Measurements from ENCODE around the gene AMT.
A peak's percentile ranks its signal among the peaks of the same experiment; 100 is the strongest.
"Not testable (repeated sequence)": the region's sequence is repeated elsewhere in the genome, so short reads cannot be mapped to it uniquely, and the experiment has no call there.

Gene AMT

DNA sequence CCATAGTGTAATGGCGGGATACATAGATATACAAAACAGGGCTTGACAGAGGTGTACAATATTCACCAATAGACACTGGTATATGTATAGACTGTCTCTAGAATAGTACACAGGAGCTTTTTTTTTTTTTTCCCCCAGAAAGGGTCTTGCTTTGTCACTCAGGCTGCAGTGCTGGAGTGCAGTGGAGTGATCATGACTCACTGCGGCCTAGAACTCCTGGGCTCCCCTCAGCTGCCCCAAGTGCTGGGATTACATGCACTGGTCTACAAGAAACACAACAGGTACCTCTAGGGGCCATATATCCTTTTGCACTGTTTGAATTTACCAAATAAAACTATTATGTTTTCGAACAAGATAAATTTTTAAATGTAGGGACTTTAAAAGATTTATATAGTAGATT lies 22.8 kb downstream of the AMT start:
- Histone ChIP-seq H3K36me3 (ENCODE audit: control insufficient read depth, insufficient read depth, low read length) (no peaks in the 10 kb centered on the region), H3K27ac (no peak overlapping the region), H3K9me3 (ENCODE audit: control insufficient read depth, low read length) (no peaks in the 10 kb centered on the region), H3K4me3 (ENCODE audit: low read depth, low read length) (no peak overlapping the region), H3K4me2 (ENCODE audit: low read length) (no peak overlapping the region), H2AFZ (no peak overlapping the region), H3K27me3 (ENCODE audit: control insufficient read depth, insufficient read depth, low read length) (no peaks in the 10 kb centered on the region), H3K4me1 (peaks cover 12% of the 10 kb centered on the region), H3K79me2 (peaks cover 90% of the 10 kb centered on the region), H3K9ac (no peak overlapping the region)
- TF ChIP-seq, protein P1, sequence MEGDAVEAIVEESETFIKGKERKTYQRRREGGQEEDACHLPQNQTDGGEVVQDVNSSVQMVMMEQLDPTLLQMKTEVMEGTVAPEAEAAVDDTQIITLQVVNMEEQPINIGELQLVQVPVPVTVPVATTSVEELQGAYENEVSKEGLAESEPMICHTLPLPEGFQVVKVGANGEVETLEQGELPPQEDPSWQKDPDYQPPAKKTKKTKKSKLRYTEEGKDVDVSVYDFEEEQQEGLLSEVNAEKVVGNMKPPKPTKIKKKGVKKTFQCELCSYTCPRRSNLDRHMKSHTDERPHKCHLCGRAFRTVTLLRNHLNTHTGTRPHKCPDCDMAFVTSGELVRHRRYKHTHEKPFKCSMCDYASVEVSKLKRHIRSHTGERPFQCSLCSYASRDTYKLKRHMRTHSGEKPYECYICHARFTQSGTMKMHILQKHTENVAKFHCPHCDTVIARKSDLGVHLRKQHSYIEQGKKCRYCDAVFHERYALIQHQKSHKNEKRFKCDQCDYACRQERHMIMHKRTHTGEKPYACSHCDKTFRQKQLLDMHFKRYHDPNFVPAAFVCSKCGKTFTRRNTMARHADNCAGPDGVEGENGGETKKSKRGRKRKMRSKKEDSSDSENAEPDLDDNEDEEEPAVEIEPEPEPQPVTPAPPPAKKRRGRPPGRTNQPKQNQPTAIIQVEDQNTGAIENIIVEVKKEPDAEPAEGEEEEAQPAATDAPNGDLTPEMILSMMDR (IDR thresholded peaks at IDR 0.05), result no peak

- peak overlapping the region; percentile 42 for H3K27ac ChIP-seq
- H2AFZ ChIP-seq, result no peak overlapping the region
- no peak overlapping the region for H3K4me3 ChIP-seq (ENCODE audit: low read depth, low read length)
- no peak overlapping the region for H3K9ac ChIP-seq
- H3K27me3 ChIP-seq (ENCODE audit: control insufficient read depth, insufficient read depth, low read length), result no peaks in the 10 kb centered on the region
- TF ChIP-seq, protein P1 (IDR thresholded peaks at IDR 0.05), result no peak
- H3K79me2 ChIP-seq, result peaks cover 91% of the 10 kb centered on the region
- no peaks in the 10 kb centered on the region for H3K9me3 ChIP-seq (ENCODE audit: control insufficient read depth, low read length)
- H3K36me3 ChIP-seq (ENCODE audit: control insufficient read depth, insufficient read depth, low read length), result no peaks in the 10 kb centered on the region
- no peak overlapping the region for H3K4me2 ChIP-seq (ENCODE audit: low read length)
- H3K4me1 ChIP-seq, result peaks cover 12% of the 10 kb centered on the region
Measured at GRCh38 chr3:49397470-49397869, 24.8 kb downstream of the AMT start.

- peaks cover 90% of the 10 kb centered on the region for H3K79me2 ChIP-seq
- not testable (repeated sequence) for H3K36me3 ChIP-seq (ENCODE audit: control insufficient read depth, insufficient read depth, low read length); H3K9ac ChIP-seq; H3K27ac ChIP-seq; H2AFZ ChIP-seq; H3K9me3 ChIP-seq (ENCODE audit: control insufficient read depth, low read length); H3K4me3 ChIP-seq (ENCODE audit: low read depth, low read length); H3K27me3 ChIP-seq (ENCODE audit: control insufficient read depth, insufficient read depth, low read length); H3K4me2 ChIP-seq (ENCODE audit: low read length); H3K4me1 ChIP-seq
Measured at GRCh38 chr3:49391310-49391709, 31.0 kb downstream of the AMT start.

GRCh38 chr3:49389297-49389696 lies 33.0 kb downstream of the AMT start:
- Histone ChIP-seq H3K4me3 (ENCODE audit: low read depth, low read length) (no peak overlapping the region), H3K9ac (no peak overlapping the region), H3K4me2 (ENCODE audit: low read length) (no peak overlapping the region), H3K9me3 (ENCODE audit: control insufficient read depth, low read length) (no peaks in the 10 kb centered on the region), H2AFZ (no peak overlapping the region), H3K36me3 (ENCODE audit: control insufficient read depth, insufficient read depth, low read length) (no peaks in the 10 kb centered on the region), H3K27me3 (ENCODE audit: control insufficient read depth, insufficient read depth, low read length) (no peaks in the 10 kb centered on the region), H3K79me2 (peaks cover 90% of the 10 kb centered on the region), H3K27ac (no peak overlapping the region), H3K4me1 (no peaks in the 10 kb centered on the region)
- TF ChIP-seq, protein P1 (IDR thresholded peaks at IDR 0.05), result no peak

GRCh38 chr3:49388289-49388820 lies 33.9 kb downstream of the AMT start:
- Histone ChIP-seq H3K27ac (no peak overlapping the region), H3K4me1 (no peaks in the 10 kb centered on the region), H2AFZ (no peak overlapping the region), H3K4me2 (ENCODE audit: low read length) (no peak overlapping the region), H3K79me2 (peaks cover 92% of the 10 kb centered on the region), H3K4me3 (ENCODE audit: low read depth, low read length) (no peak overlapping the region), H3K9ac (no peak overlapping the region), H3K36me3 (ENCODE audit: control insufficient read depth, insufficient read depth, low read length) (no peaks in the 10 kb centered on the region), H3K9me3 (ENCODE audit: control insufficient read depth, low read length) (no peaks in the 10 kb centered on the region), H3K27me3 (ENCODE audit: control insufficient read depth, insufficient read depth, low read length) (no peaks in the 10 kb centered on the region)
- TF ChIP-seq, protein P1 (IDR thresholded peaks at IDR 0.05), result no peak

Measured in parathyroid adenoma (tissue), 2 donors.